H9 (cell line): ENCODE measurements around the gene HLA-G. TPM values are rescaled to one million over a fixed set of nuclear protein-coding genes. Genes with fewer than 3 reads are reported as not detected.

Source experiments
- DNase-seq: peaks from one replicate; pipeline ENCODE4 v3.0.0-alpha.2; 2017
- H2AFZ ChIP-seq: one replicate; pipeline ENCODE4 v1.6.1; 2013; ENCODE audit warnings: mild to moderate bottlenecking, low read length, control low read depth, moderate library complexity
- H2AK5ac ChIP-seq: 2 replicates; pipeline ENCODE4 v1.6.1; 2013; ENCODE audit warnings: low read length, control low read depth, mixed read lengths; ENCODE audit not compliant: insufficient read length
- H2BK120ac ChIP-seq: one replicate; pipeline ENCODE4 v1.6.1; 2013; ENCODE audit warnings: low read depth, mild to moderate bottlenecking, low read length, control low read depth, inconsistent platforms; ENCODE audit not compliant: poor library complexity, severe bottlenecking
- H2BK12ac ChIP-seq: 2 replicates; pipeline ENCODE4 v1.6.1; 2013; ENCODE audit warnings: low read length, control low read depth, mixed read lengths, low read depth; ENCODE audit not compliant: insufficient read length
- H2BK15ac ChIP-seq: 2 replicates; pipeline ENCODE4 v1.6.1; 2013; ENCODE audit warnings: low read depth, low read length, control low read depth
- H2BK20ac ChIP-seq: one replicate; pipeline ENCODE4 v1.6.1; 2013; ENCODE audit warnings: low read depth, mild to moderate bottlenecking, low read length, control low read depth, inconsistent platforms; ENCODE audit not compliant: poor library complexity, severe bottlenecking
- H2BK5ac ChIP-seq: 2 replicates; pipeline ENCODE4 v1.6.1; 2013; ENCODE audit warnings: low read length, control low read depth, mixed read lengths; ENCODE audit not compliant: insufficient read length
- H3K14ac ChIP-seq: 2 replicates; pipeline ENCODE4 v1.6.1; 2013; ENCODE audit warnings: low read length, control low read depth; ENCODE audit not compliant: insufficient read depth
- H3K18ac ChIP-seq: 2 replicates; pipeline ENCODE4 v1.6.1; 2013; ENCODE audit warnings: low read depth, mild to moderate bottlenecking, mixed read lengths, low read length, control low read depth; ENCODE audit not compliant: insufficient read length
- H3K23ac ChIP-seq: 2 replicates; pipeline ENCODE4 v1.6.1; 2013; ENCODE audit warnings: low read length, control low read depth, mixed read lengths, low read depth; ENCODE audit not compliant: insufficient read length
- H3K23me2 ChIP-seq: 2 replicates; pipeline ENCODE4 v1.6.1; 2013; ENCODE audit warnings: low read depth, mild to moderate bottlenecking, mixed read lengths, low read length, control low read depth; ENCODE audit not compliant: insufficient read length, poor library complexity, severe bottlenecking
- H3K27ac ChIP-seq: 2 replicates; pipeline ENCODE4 v1.5.1; 2013; ENCODE audit warnings: low read length, control low read depth, mixed read lengths, low read depth; ENCODE audit not compliant: insufficient read length
- H3K27me3 ChIP-seq: 2 replicates; pipeline ENCODE4 v1.6.1; 2013; ENCODE audit warnings: low read length, control low read depth, inconsistent platforms; ENCODE audit not compliant: insufficient read depth
- H3K4ac ChIP-seq: 2 replicates; pipeline ENCODE4 v1.6.1; 2013; ENCODE audit warnings: low read depth, mild to moderate bottlenecking, control low read depth, inconsistent platforms, low read length, moderate library complexity
- H3K4me1 ChIP-seq: 2 replicates; pipeline ENCODE4 v1.6.1; 2013; ENCODE audit warnings: low read length, control low read depth, inconsistent platforms; ENCODE audit not compliant: insufficient read depth
- H3K4me2 ChIP-seq: 2 replicates; pipeline ENCODE4 v1.6.1; 2013; ENCODE audit warnings: low read length, control low read depth, mixed read lengths; ENCODE audit not compliant: insufficient read length, insufficient read depth
- H3K56ac ChIP-seq: 2 replicates; pipeline ENCODE4 v1.6.1; 2013; ENCODE audit warnings: low read depth, mild to moderate bottlenecking, mixed read lengths, low read length, control low read depth; ENCODE audit not compliant: insufficient read length
- H3K79me1 ChIP-seq: 2 replicates; pipeline ENCODE4 v1.6.1; 2013; ENCODE audit warnings: low read depth, mild to moderate bottlenecking, moderate library complexity, low read length, control low read depth, inconsistent platforms; ENCODE audit not compliant: insufficient read depth, poor library complexity, severe bottlenecking
- H3K79me2 ChIP-seq: 2 replicates; pipeline ENCODE4 v1.6.1; 2013; ENCODE audit warnings: low read length, control low read depth, inconsistent platforms; ENCODE audit not compliant: insufficient read depth
- H3K9ac ChIP-seq: 2 replicates; pipeline ENCODE4 v1.6.1; 2013; ENCODE audit warnings: low read length, control low read depth, mixed read lengths; ENCODE audit not compliant: insufficient read length; ENCODE audit errors: extremely low read depth
- H3K9me3 ChIP-seq: one replicate; pipeline ENCODE4 v1.6.1; 2013; ENCODE audit warnings: low read depth, low read length, inconsistent platforms; ENCODE audit not compliant: control insufficient read depth
- H3T11ph ChIP-seq: one replicate; pipeline ENCODE4 v1.6.1; 2013; ENCODE audit warnings: mild to moderate bottlenecking, low read length, control low read depth, inconsistent platforms
- H4K20me1 ChIP-seq: one replicate; pipeline ENCODE4 v1.6.1; 2013; ENCODE audit not compliant: control insufficient read depth, insufficient read length, insufficient read depth
- H4K5ac ChIP-seq: 2 replicates; pipeline ENCODE4 v1.6.1; 2013; ENCODE audit warnings: low read depth, mild to moderate bottlenecking, mixed read lengths, low read length, control low read depth; ENCODE audit not compliant: insufficient read length
- H4K8ac ChIP-seq: replicated peaks from 2 replicates; pipeline ENCODE4 v1.6.1; 2013; ENCODE audit warnings: low read length, control low read depth, mixed read lengths, low read depth; ENCODE audit not compliant: insufficient read length
- H4K91ac ChIP-seq: 2 replicates; pipeline ENCODE4 v1.6.1; 2013; ENCODE audit warnings: low read depth, mild to moderate bottlenecking, moderate library complexity, mixed read lengths, low read length, control low read depth; ENCODE audit not compliant: insufficient read length
- H3K27ac Mint-ChIP-seq, 3 experiments: 2 replicates in 2 of 3; 3 replicates in 1 of 3; pipeline ENCODE4 v1.8.0; 2020 to 2021; ENCODE audit warnings: mixed read lengths in 3 of 3, mild to moderate bottlenecking in 1 of 3, moderate library complexity in 1 of 3
- H3K27me3 Mint-ChIP-seq: 2 replicates; pipeline ENCODE4 v1.8.0; 2021; ENCODE audit warnings: low read depth, mild to moderate bottlenecking, moderate library complexity, mixed read lengths
- H3K36me3 Mint-ChIP-seq, 3 experiments: 2 replicates in 2 of 3; 3 replicates in 1 of 3; pipeline ENCODE4 v1.8.0; 2020 to 2021; ENCODE audit warnings: low read depth in 3 of 3, mixed read lengths in 3 of 3; ENCODE audit not compliant: insufficient read depth in 1 of 3
- H3K4me1 Mint-ChIP-seq, 2 experiments: 2 replicates each; pipeline ENCODE4 v1.8.0; 2020; ENCODE audit warnings: mixed read lengths in 2 of 2
- H3K4me3 Mint-ChIP-seq, 2 experiments: 2 replicates in 1 of 2; 3 replicates in 1 of 2; pipeline ENCODE4 v1.8.0; 2020 to 2021; ENCODE audit warnings: mild to moderate bottlenecking in 2 of 2, mixed read lengths in 2 of 2, moderate library complexity in 1 of 2
- H3K9me3 Mint-ChIP-seq, 2 experiments: 2 replicates in 1 of 2; 3 replicates in 1 of 2; pipeline ENCODE4 v1.8.0; 2020; ENCODE audit warnings: mild to moderate bottlenecking in 2 of 2, mixed read lengths in 2 of 2, moderate library complexity in 1 of 2
- CTCF ChIP-seq: fragments of 200-600 bp; sonication (generic); conservative IDR thresholded peaks from 3 replicates; pipeline ENCODE4 v1.8.0; 2021; ENCODE audit warnings: antibody characterized with exemption, mild to moderate bottlenecking
- WGBS: extraction: QIAGEN DNeasy Blood & Tissue Kit; methylation state at CpG from one replicate; pipeline ENCODE4 v1.1.7; 2013; ENCODE audit warnings: missing lambda C conversion rate, low lambda C conversion rate, mixed read lengths; ENCODE audit not compliant: insufficient read length; ENCODE audit errors: extremely low coverage; 5-methylcytosine and 5-hydroxymethylcytosine counted together
- total RNA-seq: library from RNA; stranded (reverse); gene quantifications from 2 replicates; pipeline ENCODE4 v1.2.1, GENCODE V29; 2021

Gene HLA-G
- total RNA-seq, 1 experiment from 2014 or later: 2.7 TPM

- H3K23ac ChIP-seq: no peak overlapping the region
These were observed 31.6 kb upstream of the HLA-G start for GRCh38 chr6:29796026-29796425.

More at GRCh38 chr6:29796026-29796425, 31.6 kb upstream of the HLA-G start:
- H3K23me2 ChIP-seq: peaks cover 8% of the 10 kb centered on the region
- H2BK5ac ChIP-seq: no peak overlapping the region
- no peak overlapping the region for H2BK15ac ChIP-seq
- H3K9me3 ChIP-seq: no peaks in the 10 kb centered on the region
- Mint-ChIP-seq H3K9me3 (no peaks in the 10 kb centered on the region), H3K36me3 (no peaks in the 10 kb centered on the region), H3K27me3 (peaks cover 52% of the 10 kb centered on the region), H3K4me3 (no peak overlapping the region), H3K4me1 (peaks cover 13 to 14% of the 10 kb centered on the region in 2 experiments), H3K27ac (no peak overlapping the region)
- no peaks in the 10 kb centered on the region for H3K4me1 ChIP-seq
- H4K5ac ChIP-seq: no peak overlapping the region
- no peak overlapping the region for H2AK5ac ChIP-seq
- no peak overlapping the region for H3K4me2 ChIP-seq
- no peak overlapping the region for H3K4ac ChIP-seq
- H2BK12ac ChIP-seq: no peak overlapping the region
- no peak overlapping the region for H3K9ac ChIP-seq
- no peak overlapping the region for H3K56ac ChIP-seq
- H2BK120ac ChIP-seq: no peak overlapping the region
- H3K27me3 ChIP-seq: peaks cover 10% of the 10 kb centered on the region; the same call in 1 of the 2 replicates
- no peak overlapping the region for H3T11ph ChIP-seq
- H2AFZ ChIP-seq: no peak overlapping the region
- TF ChIP-seq CTCF: no peak
- no CpG with 5 or more reads among the region's 2 CpGs for WGBS
- no peak for DNase-seq
- H2BK20ac ChIP-seq: no peak overlapping the region
- no peak overlapping the region for H3K27ac ChIP-seq
- no peak overlapping the region for H3K18ac ChIP-seq
- H3K14ac ChIP-seq: no peak overlapping the region
- no peaks in the 10 kb centered on the region for H4K20me1 ChIP-seq
- H4K91ac ChIP-seq: no peak overlapping the region
- H3K79me1 ChIP-seq: no peaks in the 10 kb centered on the region
- no peak overlapping the region for H4K8ac ChIP-seq
- no peaks in the 10 kb centered on the region for H3K79me2 ChIP-seq
